SJSA1 (cell line): ENCODE data around the gene ANKS1A. TPM values are rescaled to one million over a fixed set of nuclear protein-coding genes. Genes with fewer than 3 reads are reported as not detected.

Experiments used
- DNase-seq, 2 experiments: peaks; one replicate each; pipeline ENCODE4 v3.0.0-alpha.2; 2015 to 2020; ENCODE audit warnings: low spot score in 2 of 2, low read depth in 1 of 2
- H3K27ac ChIP-seq: fragments of 250-450 bp; sonication (Bioruptor Pico); 2 replicates; pipeline ENCODE4 v1.5.1; 2020; ENCODE audit warnings: mild to moderate bottlenecking, moderate library complexity
- H3K27me3 ChIP-seq: fragments of 250-450 bp; sonication (Bioruptor Pico); replicated peaks from 2 replicates; pipeline ENCODE4 v1.5.1; 2020; ENCODE audit warnings: mild to moderate bottlenecking, moderate library complexity
- H3K36me3 ChIP-seq: fragments of 250-450 bp; sonication (Bioruptor Pico); 2 replicates; pipeline ENCODE4 v1.5.1; 2020; ENCODE audit warnings: mild to moderate bottlenecking
- H3K4me1 ChIP-seq: fragments of 250-450 bp; sonication (Bioruptor Pico); replicated peaks from 2 replicates; pipeline ENCODE4 v1.6.1; 2021; ENCODE audit warnings: mild to moderate bottlenecking
- H3K4me3 ChIP-seq: fragments of 250-450 bp; sonication (Bioruptor Pico); 2 replicates; pipeline ENCODE4 v1.5.1; 2020; ENCODE audit warnings: mild to moderate bottlenecking
- H3K9me3 ChIP-seq: fragments of 250-450 bp; sonication (Bioruptor Pico); replicated peaks from 2 replicates; pipeline ENCODE4 v1.5.1; 2020; ENCODE audit warnings: mild to moderate bottlenecking
- total RNA-seq: library from RNA; depleted of rRNA; stranded (reverse); fragments of >200 nt; shearing (Covaris generic); gene quantifications from 2 replicates; pipeline ENCODE4 v1.2.3, GENCODE V29; 2014

ANKS1A gene
- total RNA-seq, 1 experiment from 2014 or later, result 8.1 TPM

DNA sequence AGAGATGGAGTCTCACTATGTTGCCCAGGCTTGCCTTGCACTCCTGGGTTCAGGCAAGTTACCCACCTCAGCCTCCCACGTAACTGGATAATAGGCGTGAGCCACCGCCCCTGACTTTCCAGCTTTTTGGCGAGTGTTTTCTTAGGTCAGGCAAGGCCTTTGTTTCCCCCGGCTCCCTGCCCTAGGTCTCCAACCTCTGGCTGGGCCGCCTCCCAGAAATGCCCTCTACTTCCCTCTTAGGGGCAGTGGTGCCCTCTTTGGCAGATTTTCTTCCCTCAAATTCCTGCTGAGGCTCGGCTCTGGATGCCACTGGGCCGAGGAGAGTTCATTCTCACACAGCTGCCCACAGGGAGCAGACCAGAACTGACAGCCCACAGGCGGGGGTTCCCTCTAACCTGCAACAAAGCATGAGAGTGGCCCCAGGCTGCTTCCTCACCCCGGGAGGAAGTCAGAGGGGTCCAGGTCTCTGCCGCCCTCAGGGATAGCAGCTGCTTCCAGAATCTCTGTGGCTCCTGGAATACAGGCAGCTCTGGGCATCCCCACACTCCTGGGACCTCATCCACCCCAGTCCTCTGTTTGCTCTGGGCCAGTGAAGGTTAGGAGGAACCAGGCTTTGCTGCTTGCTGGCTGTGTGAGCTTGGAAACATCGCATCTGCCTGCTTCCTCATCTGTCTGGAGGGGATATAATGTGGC is 195.6 kb downstream of the ANKS1A start:
- H3K27ac ChIP-seq, result no peak overlapping the region

DNA sequence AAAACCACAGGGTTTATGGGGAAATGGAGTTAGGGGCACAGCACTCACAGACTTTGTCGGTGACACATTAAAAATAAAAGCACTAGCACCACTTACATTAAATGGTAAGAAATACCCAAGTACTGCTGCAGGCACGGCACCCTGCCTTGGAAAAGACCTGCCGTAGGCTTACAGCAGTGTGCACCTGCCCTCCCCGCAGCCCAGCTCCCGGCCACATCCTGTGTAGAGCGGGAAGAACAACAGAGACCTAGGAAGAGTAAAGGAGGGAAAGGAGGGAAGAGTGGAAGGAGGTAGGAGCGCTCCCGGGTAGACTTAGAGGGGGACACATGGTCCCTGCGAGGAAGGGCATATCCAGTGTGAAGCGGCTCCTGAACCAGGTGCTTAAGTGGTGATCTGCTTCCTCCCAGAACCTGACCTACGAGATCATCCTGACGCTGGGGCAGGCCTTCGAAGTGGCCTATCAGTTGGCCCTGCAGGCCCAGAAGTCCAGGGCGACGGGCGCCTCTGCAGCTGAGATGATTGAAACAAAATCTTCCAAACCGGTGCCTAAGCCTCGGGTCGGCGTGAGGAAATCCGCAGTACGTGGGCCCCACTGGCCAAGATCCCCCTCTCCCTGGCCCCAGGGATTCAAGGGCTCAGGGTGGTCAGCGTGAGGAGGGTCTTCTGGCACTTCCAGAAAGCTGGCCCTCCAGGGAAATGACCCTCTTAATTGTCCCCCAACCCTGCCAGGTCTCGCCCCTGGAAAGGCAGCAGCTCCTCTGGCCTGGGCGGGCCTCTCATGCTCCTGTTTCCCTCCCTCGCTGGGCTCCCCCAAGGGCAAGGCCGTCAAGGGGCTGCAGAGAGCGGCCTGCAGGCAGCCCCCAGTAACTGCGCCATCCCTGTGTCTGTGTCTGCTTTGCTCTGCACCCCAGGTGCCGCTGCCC is 196.6 kb downstream of the ANKS1A start:
- DNase-seq, result peak in 1 of 2 experiments; percentile 31
- H3K27me3 ChIP-seq, result no peaks in the 10 kb centered on the region
- no peak overlapping the region for H3K4me3 ChIP-seq
- H3K36me3 ChIP-seq, result peaks cover 4% of the 10 kb centered on the region; the same call in 1 of the 2 replicates
- H3K4me1 ChIP-seq, result peaks cover 11% of the 10 kb centered on the region
- H3K9me3 ChIP-seq, result no peaks in the 10 kb centered on the region
- H3K27ac ChIP-seq, result no peak overlapping the region

More for the DNA sequence above, 195.6 kb downstream of the ANKS1A start:
- H3K4me1 ChIP-seq, result peaks cover 5% of the 10 kb centered on the region
- H3K36me3 ChIP-seq, result peaks cover 12% of the 10 kb centered on the region; the same call in 1 of the 2 replicates
- H3K4me3 ChIP-seq, result no peak overlapping the region
- peak in 1 of 2 experiments; percentile 37 for DNase-seq
- H3K9me3 ChIP-seq, result no peaks in the 10 kb centered on the region
- no peaks in the 10 kb centered on the region for H3K27me3 ChIP-seq

DNA sequence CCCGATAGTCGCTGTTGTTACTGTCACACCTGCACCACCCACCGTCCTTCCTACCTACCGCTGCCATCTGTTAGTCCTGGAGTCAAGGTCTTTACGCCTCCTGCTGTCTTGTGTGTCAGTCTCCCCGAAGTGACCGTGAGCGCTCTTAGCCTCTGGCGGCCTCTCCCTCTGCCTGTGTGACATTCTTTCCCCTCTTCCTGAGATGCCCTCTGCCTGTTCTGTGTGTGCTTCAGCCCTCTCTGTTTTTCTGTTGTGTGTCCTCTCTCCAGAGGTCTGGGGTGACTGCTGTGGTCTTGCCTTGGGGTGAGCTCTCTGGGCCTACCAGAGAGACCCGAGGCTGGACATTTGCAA is 197.2 kb downstream of the ANKS1A start:
- Histone ChIP-seq H3K27me3 (no peaks in the 10 kb centered on the region), H3K4me1 (peaks cover 18% of the 10 kb centered on the region), H3K27ac (no peak overlapping the region), H3K36me3 (peaks cover 4% of the 10 kb centered on the region; the same call in 1 of the 2 replicates), H3K9me3 (no peaks in the 10 kb centered on the region), H3K4me3 (no peak overlapping the region)
- DNase-seq, result peak in 1 of 2 experiments; percentile 33

DNA sequence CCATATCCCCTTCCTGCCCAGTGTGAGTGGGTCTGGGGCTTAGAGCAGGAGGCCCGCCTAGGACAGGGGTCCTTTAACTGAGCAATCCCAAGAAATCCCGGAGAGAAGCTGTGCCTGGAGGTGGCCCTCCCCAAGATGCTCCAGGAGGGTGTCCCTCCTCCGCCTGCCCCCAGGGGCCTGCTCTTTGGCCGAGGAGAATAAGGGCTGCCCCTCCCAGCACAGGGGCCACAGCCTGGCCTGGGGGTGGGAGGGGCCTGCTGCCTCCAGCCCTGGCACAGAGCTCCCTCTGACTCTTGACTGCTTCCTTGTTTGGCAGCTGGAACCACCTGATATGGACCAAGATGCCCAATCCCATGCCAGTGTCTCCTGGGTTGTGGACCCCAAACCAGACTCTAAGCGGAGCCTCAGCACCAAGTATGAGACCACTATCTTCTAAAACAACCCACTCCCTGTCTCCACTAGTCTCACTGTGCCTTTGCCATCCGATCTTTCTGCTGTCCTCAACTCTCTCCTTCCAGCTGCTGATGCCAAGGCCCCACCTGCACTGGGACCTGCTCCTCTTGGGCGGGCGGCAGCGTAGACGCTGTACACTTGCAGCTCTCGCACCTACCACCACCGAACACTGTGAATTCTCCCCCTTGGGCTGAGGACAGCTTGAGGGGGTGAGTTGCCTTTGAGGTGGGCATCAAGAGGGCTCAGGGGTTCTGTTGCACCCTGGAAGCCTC is 197.7 kb downstream of the ANKS1A start:
- H3K36me3 ChIP-seq, result peaks cover 4% of the 10 kb centered on the region; the same call in 1 of the 2 replicates
- H3K4me1 ChIP-seq, result peaks cover 23% of the 10 kb centered on the region
- H3K9me3 ChIP-seq, result no peaks in the 10 kb centered on the region
- no peak overlapping the region for H3K27ac ChIP-seq
- H3K4me3 ChIP-seq, result no peak overlapping the region
- peak in 1 of 2 experiments; percentile 41 for DNase-seq
- no peaks in the 10 kb centered on the region for H3K27me3 ChIP-seq

DNA sequence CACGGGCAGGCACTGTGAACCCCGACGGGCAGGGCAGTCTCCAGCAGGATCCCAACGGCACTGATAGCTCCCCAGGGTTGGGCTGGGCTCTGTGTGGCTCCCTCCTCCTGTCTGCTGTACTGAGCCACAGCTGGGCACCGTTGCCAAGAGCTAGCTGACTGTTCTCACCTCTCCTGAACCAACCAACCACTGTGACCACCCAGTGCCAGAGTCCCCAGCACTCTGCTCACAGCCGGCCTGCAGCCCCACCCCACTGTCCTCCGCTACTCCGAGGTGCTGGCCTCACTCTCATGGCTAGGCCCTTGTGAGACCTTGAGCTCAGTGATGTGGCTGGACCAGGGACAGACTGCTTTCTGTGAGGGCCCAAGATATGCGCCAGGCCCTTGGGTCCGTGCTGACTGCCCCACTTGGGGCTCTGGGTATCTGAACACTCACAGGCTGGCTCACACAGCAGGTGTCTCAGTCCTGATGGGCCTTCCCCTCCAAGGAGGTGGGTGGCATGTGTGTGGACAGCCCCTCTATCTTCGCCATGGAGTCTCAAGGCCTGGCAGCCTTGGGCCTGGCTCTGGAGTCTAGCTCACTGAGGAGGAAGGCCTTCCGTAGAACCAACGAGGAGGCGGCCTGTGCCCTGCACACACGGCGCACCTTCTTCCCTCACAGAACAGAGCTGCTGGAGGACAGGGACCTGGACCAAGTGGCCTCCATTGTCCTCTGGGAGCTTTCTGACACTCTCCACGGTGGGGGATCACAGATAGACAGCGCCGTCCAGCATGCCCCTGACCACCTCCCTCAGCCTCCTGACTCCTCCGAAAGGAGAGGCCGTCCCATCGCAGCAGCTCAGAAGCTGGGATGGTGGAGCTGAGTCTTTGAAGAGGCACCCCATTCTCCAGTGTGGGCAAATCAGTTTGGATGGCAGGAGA is 198.6 kb downstream of the ANKS1A start:
- no peak overlapping the region for H3K27ac ChIP-seq
- DNase-seq, result no peak
- peaks cover 31% of the 10 kb centered on the region for H3K4me1 ChIP-seq
- no peaks in the 10 kb centered on the region for H3K9me3 ChIP-seq
- no peaks in the 10 kb centered on the region for H3K27me3 ChIP-seq
- peaks cover 4% of the 10 kb centered on the region; the same call in 1 of the 2 replicates for H3K36me3 ChIP-seq
- H3K4me3 ChIP-seq, result no peak overlapping the region

DNA sequence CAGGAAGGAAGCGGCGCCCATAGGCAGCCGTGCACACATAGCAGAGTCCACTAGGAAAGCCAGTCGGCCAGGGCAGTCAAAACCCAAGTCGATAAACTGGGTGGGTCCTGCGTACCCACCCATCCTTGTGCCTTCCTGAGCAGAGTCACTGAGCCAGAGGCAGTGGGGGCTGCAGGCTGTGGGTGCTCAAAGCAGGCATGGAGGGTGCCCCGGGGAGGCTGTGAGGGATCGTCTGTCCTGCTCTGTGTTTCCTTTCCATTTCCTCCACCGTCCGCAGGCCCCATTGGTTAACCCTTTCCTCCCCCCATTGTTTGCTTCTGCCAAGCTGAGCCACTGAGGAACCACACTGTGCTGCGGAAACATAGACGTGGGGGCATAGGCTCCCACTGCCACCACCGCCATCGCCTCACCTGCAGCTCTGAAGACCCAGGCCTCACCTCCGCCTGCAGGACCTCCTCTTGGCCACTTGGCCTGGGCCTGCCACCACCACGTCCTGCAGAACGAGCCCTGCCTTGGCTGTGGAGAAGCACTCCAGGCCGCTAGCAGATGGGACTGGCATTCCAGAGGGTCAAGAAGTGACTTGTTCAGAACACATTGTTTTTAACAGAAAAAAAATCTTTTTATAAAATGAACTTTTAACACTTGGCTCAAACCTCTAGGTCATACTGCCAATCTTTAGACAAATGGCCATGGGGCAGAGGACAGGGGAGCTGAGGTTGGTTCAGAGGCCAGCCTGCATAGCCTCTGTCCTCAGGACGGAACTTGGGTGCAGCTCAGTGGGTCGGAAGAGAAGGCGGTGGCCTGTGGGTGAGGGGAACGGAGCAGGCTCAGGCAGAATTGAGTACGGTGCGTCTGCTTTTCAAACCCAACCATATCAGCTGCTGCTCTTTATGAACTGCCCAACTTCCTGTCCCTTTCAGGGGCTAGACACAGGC is 199.5 kb downstream of the ANKS1A start:
- no peaks in the 10 kb centered on the region for H3K9me3 ChIP-seq
- peaks cover 41% of the 10 kb centered on the region for H3K4me1 ChIP-seq
- H3K27ac ChIP-seq, result no peak overlapping the region
- H3K36me3 ChIP-seq, result peaks cover 4% of the 10 kb centered on the region; the same call in 1 of the 2 replicates
- no peak overlapping the region for H3K4me3 ChIP-seq
- no peak for DNase-seq
- H3K27me3 ChIP-seq, result no peaks in the 10 kb centered on the region

DNA sequence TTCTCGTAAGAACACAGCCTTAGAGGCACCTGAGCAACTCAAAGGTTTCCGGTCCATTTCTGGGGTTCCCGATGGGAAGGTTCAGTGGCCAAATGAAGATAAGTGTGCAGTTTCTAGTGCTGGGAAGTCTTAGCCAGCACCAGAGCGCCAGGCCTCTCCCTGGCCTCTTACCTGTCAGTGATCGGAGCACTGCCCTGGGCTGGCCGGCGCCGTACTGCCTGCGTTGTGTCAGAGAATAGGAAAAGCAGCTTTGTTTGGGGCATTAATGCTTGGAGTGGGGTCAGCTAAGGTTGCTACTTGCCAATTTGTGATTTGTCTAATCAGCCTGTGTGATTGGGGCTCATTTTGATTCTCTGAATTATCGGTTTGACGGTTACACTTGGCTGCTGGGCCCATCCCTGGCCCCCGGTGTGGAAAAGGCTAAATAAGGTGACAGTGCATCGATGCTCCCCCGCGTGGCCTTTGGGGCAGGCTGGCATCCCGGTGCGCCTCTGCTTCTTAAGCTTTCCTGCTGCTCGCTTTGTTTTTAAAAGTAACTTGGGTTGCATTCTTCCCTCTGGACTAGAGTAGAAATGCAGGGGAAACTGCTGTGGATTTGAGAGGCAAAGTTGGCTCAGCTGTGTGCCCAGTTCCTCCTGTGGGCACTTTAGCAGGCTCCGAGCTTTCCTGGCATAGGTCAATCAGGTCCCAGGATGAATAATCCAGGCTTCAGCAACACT is 200.3 kb downstream of the ANKS1A start:
- no peak overlapping the region for H3K27ac ChIP-seq
- no peak overlapping the region for H3K4me3 ChIP-seq
- no peaks in the 10 kb centered on the region for H3K9me3 ChIP-seq
- peaks cover 4% of the 10 kb centered on the region; the same call in 1 of the 2 replicates for H3K36me3 ChIP-seq
- H3K27me3 ChIP-seq, result no peaks in the 10 kb centered on the region
- peaks cover 46% of the 10 kb centered on the region for H3K4me1 ChIP-seq
- DNase-seq, result no peak

DNA sequence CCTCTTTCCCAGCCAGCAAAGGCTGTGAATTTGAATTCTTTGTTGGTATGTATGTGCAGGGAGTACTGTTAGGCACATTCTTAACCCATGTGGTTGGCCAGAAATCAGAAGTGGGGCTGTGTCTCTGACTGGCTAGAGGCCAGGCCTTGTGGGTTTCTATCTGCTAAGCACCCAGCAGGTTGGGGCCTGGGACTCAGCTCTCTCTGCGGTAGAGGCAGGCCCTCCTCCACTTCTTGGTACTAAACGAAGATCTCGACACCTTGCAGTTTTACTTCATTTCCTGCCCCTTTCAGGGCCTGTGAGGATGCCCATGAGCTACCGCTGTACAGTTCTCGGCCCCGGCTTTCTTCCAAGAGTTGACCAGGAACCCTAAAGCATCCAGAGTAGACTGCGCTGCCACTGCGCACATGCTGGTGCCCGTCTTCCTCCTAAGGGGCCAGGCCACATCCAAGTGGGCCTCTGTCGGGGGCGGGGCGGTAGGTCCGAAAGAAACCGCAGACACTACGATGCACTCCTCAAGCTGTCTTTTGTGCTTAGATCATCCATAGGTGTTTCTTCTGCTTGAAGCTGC is 201.0 kb downstream of the ANKS1A start:
- no peaks in the 10 kb centered on the region for H3K27me3 ChIP-seq
- no peak overlapping the region for H3K27ac ChIP-seq
- peaks cover 46% of the 10 kb centered on the region for H3K4me1 ChIP-seq
- no peak overlapping the region for H3K4me3 ChIP-seq
- H3K36me3 ChIP-seq, result peaks cover under 1% of the 10 kb centered on the region; the same call in 1 of the 2 replicates
- peak; percentile 32 to 52 for DNase-seq
- no peaks in the 10 kb centered on the region for H3K9me3 ChIP-seq

DNA sequence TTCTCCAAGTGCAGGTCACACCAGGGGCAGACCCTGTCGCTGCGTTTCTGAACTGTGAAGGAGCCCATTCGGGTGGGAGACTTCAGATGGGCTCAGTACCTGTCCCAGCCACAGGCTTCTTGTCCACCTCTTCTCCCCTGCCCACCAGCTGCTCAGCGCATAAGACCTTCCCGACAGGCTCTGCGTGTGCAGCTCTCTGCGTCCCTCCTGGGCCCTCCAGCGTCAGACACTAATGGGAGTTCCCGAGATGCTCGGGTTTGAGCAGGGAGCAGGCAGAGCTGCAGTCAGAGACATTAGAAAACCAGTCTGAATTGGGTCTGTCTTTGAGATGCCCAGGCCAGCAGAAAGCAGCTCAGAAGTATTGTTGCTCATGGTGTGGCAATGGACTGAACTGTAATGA is 201.7 kb downstream of the ANKS1A start:
- Histone ChIP-seq H3K4me1 (peaks cover 47% of the 10 kb centered on the region), H3K36me3 (no peaks in the 10 kb centered on the region; the same call in 1 of the 2 replicates), H3K9me3 (no peaks in the 10 kb centered on the region), H3K27ac (no peak overlapping the region), H3K4me3 (no peak overlapping the region), H3K27me3 (no peaks in the 10 kb centered on the region)
- no peak for DNase-seq

DNA sequence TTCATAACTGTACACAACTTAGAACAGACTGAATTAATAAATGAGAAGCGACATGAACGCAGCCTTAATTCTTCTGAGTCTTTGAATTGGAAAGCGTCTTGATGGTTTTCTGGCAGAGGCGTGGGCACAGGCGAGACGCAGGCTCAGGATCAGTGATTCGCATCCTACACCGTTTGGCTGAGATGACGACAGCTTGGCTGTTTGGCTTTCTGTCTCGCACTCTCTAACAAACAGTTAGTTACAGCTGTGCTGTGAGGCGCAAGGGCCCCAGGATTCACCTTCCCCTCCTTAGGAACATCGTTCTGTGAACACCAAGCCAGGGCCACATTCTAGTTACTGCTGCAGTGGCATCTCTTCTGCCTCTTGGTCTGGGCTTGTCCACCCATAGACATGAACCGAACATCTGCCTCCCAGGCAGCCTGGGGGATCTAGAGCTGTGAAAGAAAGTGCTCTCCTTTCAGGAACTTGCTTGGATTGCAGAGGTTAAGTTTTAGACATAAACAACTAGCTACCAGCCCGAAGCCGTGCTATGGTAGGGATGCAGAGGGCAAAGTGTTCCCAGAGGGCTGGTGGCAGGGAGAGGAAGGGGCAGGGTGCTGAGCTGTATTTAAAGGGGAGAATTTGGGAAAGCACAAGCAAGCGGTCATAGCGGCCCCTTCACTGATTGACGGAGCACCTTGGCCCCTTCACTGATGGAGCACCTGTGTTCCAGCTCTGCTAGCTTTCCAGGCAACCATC is 202.5 kb downstream of the ANKS1A start:
- no peaks in the 10 kb centered on the region; the same call in 1 of the 2 replicates for H3K36me3 ChIP-seq
- peak in 1 of 2 experiments; percentile 28 for DNase-seq
- H3K9me3 ChIP-seq, result no peaks in the 10 kb centered on the region
- H3K27me3 ChIP-seq, result no peaks in the 10 kb centered on the region
- H3K4me1 ChIP-seq, result peaks cover 55% of the 10 kb centered on the region
- no peak overlapping the region; the same call in 1 of the 2 replicates for H3K27ac ChIP-seq
- H3K4me3 ChIP-seq, result no peak overlapping the region
